Sigmoid colon (tissue), 3 donors: ENCODE data around the gene TFEB.

Experiments
- CTCF ChIP-seq, 4 experiments: fragments of 450-650 bp in 3 of 4; fragments of 200-600 bp in 1 of 4; IDR thresholded peaks; one replicate each; pipeline ENCODE4 v1.5.1; 2016 to 2019; ENCODE audit warnings: antibody characterized with exemption in 4 of 4, mild to moderate bottlenecking in 3 of 4, moderate library complexity in 2 of 4
- POLR2A ChIP-seq, 2 donors: fragments of 450-650 bp; IDR thresholded peaks; one replicate each; pipeline ENCODE4 v1.6.1; 2016; ENCODE audit warnings: antibody characterized with exemption in 2 of 2, mild to moderate bottlenecking in 2 of 2, moderate library complexity in 2 of 2

- TF ChIP-seq CTCF (IDR thresholded peaks at IDR 0.05) (no peak), POLR2A (IDR thresholded peaks at IDR 0.05) (no peak)
These were observed 43.2 kb downstream of the TFEB start for GRCh38 chr6:41692080-41692675.
